Fibroblast of lung (primary cell): ENCODE data around the gene FAM110A. TPM values are rescaled to one million over a fixed set of nuclear protein-coding genes. Genes with fewer than 3 reads are reported as not detected.

Experiments
- DNase-seq, 2 donors: peaks; one replicate each; pipeline versions ENCODE4 v3.0.0 to v3.0.0-alpha.2; 2010; ENCODE audit warnings: low read depth in 2 of 2
- H2AFZ ChIP-seq: 2 replicates; pipeline ENCODE4 v1.5.1; 2012; ENCODE audit warnings: low read length, control low read depth, inconsistent platforms
- H3K27ac ChIP-seq: 2 replicates; pipeline ENCODE4 v1.5.1; 2011; ENCODE audit warnings: low read length, control low read depth; ENCODE audit not compliant: insufficient read depth
- H3K27me3 ChIP-seq: 2 replicates; pipeline ENCODE4 v1.5.1; 2011; ENCODE audit warnings: mild to moderate bottlenecking, low read length; ENCODE audit not compliant: control insufficient read depth, insufficient read depth
- H3K36me3 ChIP-seq: 2 replicates; pipeline ENCODE4 v1.5.1; 2011; ENCODE audit warnings: low read length; ENCODE audit not compliant: control insufficient read depth, insufficient read depth
- H3K4me1 ChIP-seq: 2 replicates; pipeline ENCODE4 v1.5.1; 2011; ENCODE audit warnings: low read length; ENCODE audit not compliant: control insufficient read depth, insufficient read depth; ENCODE audit errors: extremely low read depth
- H3K4me2 ChIP-seq: 2 replicates; pipeline ENCODE4 v1.5.1; 2011; ENCODE audit warnings: low read length, control low read depth; ENCODE audit not compliant: insufficient read depth; ENCODE audit errors: extremely low read depth
- H3K4me3 ChIP-seq, 4 experiments: fragments of 200-600 bp in 1 of 4; sonication (generic) in 1 of 4; replicated peaks in 1 of 4; 2 replicates each; pipeline ENCODE4 v1.5.1; 2011 to 2016; ENCODE audit warnings: low read length in 4 of 4, low read depth in 3 of 4, mild to moderate bottlenecking in 3 of 4, control low read depth in 2 of 4, inconsistent platforms in 1 of 4, mixed read lengths in 1 of 4; ENCODE audit not compliant: insufficient read depth in 1 of 4; ENCODE audit errors: control extremely low read depth in 1 of 4
- H3K79me2 ChIP-seq: 2 replicates; pipeline ENCODE4 v1.5.1; 2012; ENCODE audit warnings: mild to moderate bottlenecking, low read length, inconsistent platforms; ENCODE audit not compliant: control insufficient read depth, insufficient read depth
- H3K9ac ChIP-seq: 2 replicates; pipeline ENCODE4 v1.5.1; 2011; ENCODE audit warnings: mild to moderate bottlenecking, low read length, control low read depth; ENCODE audit not compliant: insufficient read depth
- H3K9me3 ChIP-seq: 2 replicates; pipeline ENCODE4 v1.5.1; 2012; ENCODE audit warnings: low read depth, low read length; ENCODE audit not compliant: control insufficient read depth, insufficient read depth
- H4K20me1 ChIP-seq: 2 replicates; pipeline ENCODE4 v1.5.1; 2011; ENCODE audit warnings: low read length; ENCODE audit not compliant: control insufficient read depth, insufficient read depth; ENCODE audit errors: extremely low read depth
- EZH2 ChIP-seq: IDR thresholded peaks from 2 replicates; pipeline ENCODE4 v1.5.1; 2012; ENCODE audit warnings: low read length, control low read depth, mild to moderate bottlenecking; ENCODE audit errors: missing control alignments
- polyA plus RNA-seq, 2 donors: library from polyadenylated mRNA; depleted of rRNA in 1 of 2; stranded (reverse) in 1 of 2; unstranded in 1 of 2; fragments of >200 nt; gene quantifications; 2 replicates each; pipeline ENCODE4 v1.2.1, GENCODE V29; 2011 to 2012; ENCODE audit warnings: missing spikeins in 1 of 2
- total RNA-seq: library from RNA; depleted of rRNA; stranded (reverse); fragments of >200 nt; gene quantifications from 2 replicates; pipeline ENCODE4 v1.2.1, GENCODE V29; 2014
- TF ChIP-seq, protein P1 (sequence below), 2 donors: IDR thresholded peaks in 1 of 2; conservative IDR thresholded peaks in 1 of 2; 1 replicate in 1 of 2; 2 replicates in 1 of 2; pipeline ENCODE4 v1.5.1; 2011 to 2012; ENCODE audit warnings: low read length in 2 of 2, control low read depth in 1 of 2, inconsistent platforms in 1 of 2, low read depth in 1 of 2, mild to moderate bottlenecking in 1 of 2

FAM110A gene
- total and polyA plus RNA-seq, 2 donors (not counting 1 experiment from before 2014, with no cell fraction given), result 1.5 to 1.8 TPM

DNA sequence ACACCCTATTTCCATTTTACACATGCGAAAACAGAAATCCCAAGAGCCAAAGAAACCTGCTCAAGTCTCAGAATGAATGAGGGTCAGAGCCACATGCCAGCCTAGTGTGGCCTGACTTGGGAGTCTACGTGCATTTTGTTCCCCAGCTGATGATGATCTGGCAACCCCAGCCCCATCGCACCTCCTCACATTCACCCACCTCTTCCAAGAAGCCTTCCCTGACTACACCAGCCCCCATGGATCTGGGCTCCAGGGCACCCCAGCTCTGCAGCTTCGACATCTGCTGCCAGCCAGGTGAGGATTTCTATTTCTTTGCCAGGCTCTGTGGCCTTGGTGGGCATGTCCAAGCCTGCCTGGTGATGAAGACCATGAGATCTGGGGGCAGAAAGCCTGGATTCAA, 41.6 kb downstream of the FAM110A start:
- Histone ChIP-seq H3K9ac (no peak overlapping the region), H3K79me2 (no peaks in the 10 kb centered on the region), H3K4me2 (no peak overlapping the region), H3K9me3 (no peaks in the 10 kb centered on the region), H4K20me1 (no peaks in the 10 kb centered on the region), H3K27ac (no peak overlapping the region), H3K27me3 (peaks cover 6% of the 10 kb centered on the region), H3K36me3 (no peaks in the 10 kb centered on the region), H3K4me1 (no peaks in the 10 kb centered on the region), H3K4me3 (no peak overlapping the region), H2AFZ (no peak overlapping the region)
- TF ChIP-seq, protein P1, sequence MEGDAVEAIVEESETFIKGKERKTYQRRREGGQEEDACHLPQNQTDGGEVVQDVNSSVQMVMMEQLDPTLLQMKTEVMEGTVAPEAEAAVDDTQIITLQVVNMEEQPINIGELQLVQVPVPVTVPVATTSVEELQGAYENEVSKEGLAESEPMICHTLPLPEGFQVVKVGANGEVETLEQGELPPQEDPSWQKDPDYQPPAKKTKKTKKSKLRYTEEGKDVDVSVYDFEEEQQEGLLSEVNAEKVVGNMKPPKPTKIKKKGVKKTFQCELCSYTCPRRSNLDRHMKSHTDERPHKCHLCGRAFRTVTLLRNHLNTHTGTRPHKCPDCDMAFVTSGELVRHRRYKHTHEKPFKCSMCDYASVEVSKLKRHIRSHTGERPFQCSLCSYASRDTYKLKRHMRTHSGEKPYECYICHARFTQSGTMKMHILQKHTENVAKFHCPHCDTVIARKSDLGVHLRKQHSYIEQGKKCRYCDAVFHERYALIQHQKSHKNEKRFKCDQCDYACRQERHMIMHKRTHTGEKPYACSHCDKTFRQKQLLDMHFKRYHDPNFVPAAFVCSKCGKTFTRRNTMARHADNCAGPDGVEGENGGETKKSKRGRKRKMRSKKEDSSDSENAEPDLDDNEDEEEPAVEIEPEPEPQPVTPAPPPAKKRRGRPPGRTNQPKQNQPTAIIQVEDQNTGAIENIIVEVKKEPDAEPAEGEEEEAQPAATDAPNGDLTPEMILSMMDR (conservative IDR thresholded peaks at IDR 0.05 in 1 of 2, IDR thresholded peaks at IDR 0.05 in 1 of 2; ENCODE audit: low read depth in 1 of 2, low read length in 2 of 2), result no peak
- TF ChIP-seq EZH2, result no peak
- no peak for DNase-seq

DNA sequence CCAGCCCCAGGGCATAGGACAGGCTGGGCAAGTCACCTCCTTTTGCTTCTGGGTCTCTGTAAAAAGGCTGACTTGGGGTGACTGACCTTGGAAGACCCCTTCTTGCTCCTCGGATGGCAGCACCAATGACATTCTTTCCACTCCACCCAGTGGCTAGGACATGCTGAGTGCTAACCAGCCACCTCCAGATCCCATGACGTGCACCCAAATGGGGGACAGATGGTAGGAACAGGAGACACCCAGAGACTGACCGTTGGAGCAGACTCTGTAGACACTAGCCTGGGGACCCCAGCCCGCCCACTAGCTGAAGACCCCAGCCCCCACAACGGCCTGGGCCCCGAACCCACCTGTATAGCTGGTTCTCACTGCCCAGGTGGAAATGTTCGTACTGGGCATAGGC, 44.3 kb downstream of the FAM110A start:
- H3K27me3 ChIP-seq, result no peaks in the 10 kb centered on the region
- no peaks in the 10 kb centered on the region for H3K9me3 ChIP-seq
- no peak overlapping the region for H3K4me3 ChIP-seq
- H3K79me2 ChIP-seq, result no peaks in the 10 kb centered on the region
- H4K20me1 ChIP-seq, result no peaks in the 10 kb centered on the region
- no peak overlapping the region for H3K4me2 ChIP-seq
- H3K4me1 ChIP-seq, result peaks cover 2% of the 10 kb centered on the region
- no peaks in the 10 kb centered on the region for H3K36me3 ChIP-seq
- H3K27ac ChIP-seq, result no peak overlapping the region
- no peak for DNase-seq
- TF ChIP-seq, protein P1 (conservative IDR thresholded peaks at IDR 0.05 in 1 of 2, IDR thresholded peaks at IDR 0.05 in 1 of 2; ENCODE audit: low read depth in 1 of 2, low read length in 2 of 2), result no peak
- TF ChIP-seq EZH2, result no peak
- no peak overlapping the region for H2AFZ ChIP-seq
- H3K9ac ChIP-seq, result no peak overlapping the region

DNA sequence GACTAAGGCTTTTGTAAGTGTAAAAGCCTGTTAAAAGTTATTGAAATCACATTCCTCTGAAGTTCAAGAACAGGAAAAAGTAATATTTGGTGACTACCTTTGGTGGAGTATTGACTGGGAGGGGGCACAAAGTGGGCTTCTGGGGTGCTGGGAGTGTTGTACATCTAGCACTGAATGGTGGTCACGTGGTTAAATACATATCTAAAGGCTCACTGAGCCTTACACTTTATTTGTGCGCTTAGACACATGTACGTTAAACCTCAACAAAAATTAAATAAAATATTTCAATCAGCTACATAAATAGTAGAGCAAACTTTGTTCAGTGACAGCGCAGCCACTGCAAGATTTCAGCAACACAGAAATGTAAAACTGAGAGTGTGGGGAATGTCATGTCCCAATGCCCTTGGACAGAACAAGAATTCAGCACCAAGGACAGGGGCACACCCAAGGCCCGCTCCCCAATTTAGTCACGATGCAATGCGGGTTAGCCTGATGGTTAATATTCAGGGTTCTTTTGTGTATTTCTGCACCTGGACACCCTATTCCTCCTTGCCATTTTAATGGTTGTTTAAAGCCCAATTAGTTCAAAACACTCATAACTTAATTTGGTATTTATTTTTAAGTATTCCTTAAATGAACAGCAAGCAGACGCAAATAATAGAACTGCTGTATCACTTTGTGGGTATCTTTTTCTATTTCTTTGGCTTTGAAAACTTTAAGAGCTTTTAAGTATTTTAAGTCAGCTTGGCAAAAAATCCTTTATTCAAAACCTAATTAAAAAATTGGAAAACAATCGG, 45.2 kb downstream of the FAM110A start:
- H3K9ac ChIP-seq, result no peak overlapping the region
- no peak overlapping the region for H3K27ac ChIP-seq
- H4K20me1 ChIP-seq, result no peaks in the 10 kb centered on the region
- H3K4me3 ChIP-seq, result no peak overlapping the region
- no peaks in the 10 kb centered on the region for H3K79me2 ChIP-seq
- no peaks in the 10 kb centered on the region for H3K36me3 ChIP-seq
- H2AFZ ChIP-seq, result no peak overlapping the region
- no peaks in the 10 kb centered on the region for H3K9me3 ChIP-seq
- TF ChIP-seq, protein P1 (conservative IDR thresholded peaks at IDR 0.05 in 1 of 2, IDR thresholded peaks at IDR 0.05 in 1 of 2; ENCODE audit: low read depth in 1 of 2, low read length in 2 of 2), result no peak
- TF ChIP-seq EZH2, result no peak
- DNase-seq, result peak; percentile 11 to 29
- H3K4me2 ChIP-seq, result no peak overlapping the region
- peaks cover 2% of the 10 kb centered on the region for H3K4me1 ChIP-seq
- H3K27me3 ChIP-seq, result no peaks in the 10 kb centered on the region
